ENCODE results near the gene RAPSN. TPM values are rescaled to one million over a fixed set of nuclear protein-coding genes. Genes with fewer than 3 reads are reported as not detected.
A peak's percentile ranks its signal among the peaks of the same experiment; 100 is the strongest.

Gene RAPSN
- total RNA-seq, 2 experiments from 2014 or later = not detected

DNA sequence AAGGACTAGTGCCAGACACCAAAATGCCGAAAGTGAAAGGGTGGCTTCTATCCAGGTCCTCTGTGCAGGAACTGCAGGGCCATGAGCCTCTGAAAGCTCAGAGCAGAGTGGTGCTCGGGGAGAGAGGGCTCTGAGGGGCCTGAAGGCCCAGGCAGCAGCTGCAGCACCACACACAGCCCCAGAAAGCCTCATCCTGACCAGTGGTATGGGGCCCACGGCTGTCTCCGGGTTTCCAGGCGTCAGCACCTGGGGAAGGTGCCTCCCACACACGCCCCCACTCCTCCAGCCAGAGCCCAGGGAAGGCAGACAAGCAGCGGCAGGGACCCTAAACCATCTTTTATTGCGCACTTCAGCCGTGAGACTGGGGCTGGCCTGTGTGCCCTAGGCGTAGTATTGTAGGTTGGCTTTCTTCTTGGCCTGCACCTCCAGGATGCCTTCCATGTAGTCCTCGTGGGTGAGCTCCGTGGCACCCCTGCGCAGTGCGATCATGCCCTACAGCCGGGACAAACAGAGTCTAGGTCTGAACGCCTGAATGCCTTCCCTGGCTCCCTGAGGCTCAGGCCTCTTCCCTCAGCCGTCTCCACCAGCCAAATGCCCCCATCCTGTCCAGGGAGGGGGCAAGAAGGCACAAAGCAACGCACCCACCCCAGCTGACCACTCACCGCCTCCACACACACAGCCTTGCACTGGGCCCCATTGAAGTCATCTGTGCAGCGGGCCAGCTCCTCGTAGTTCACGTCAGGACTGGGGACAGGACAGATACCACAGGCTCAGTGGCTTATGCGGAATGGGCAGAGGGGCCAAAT, 30.3 kb downstream of the RAPSN start:
- H3K9me2 ChIP-seq (ENCODE audit: insufficient read depth, low read length) = no peaks in the 10 kb centered on the region
- intact Hi-C loops (cut with micrococcal nuclease; ENCODE audit: unreplicated experiment) = no loop called here
- BruUV-seq (replicated peaks) = no TSS peak
- no peak overlapping the region for H2AFZ ChIP-seq (ENCODE audit: low read length)
- H3K27ac ChIP-seq (ENCODE audit: low read depth, low read length, poor library complexity, severe bottlenecking) = no peak overlapping the region
- H4K20me1 ChIP-seq (ENCODE audit: insufficient read depth, low read length) = no peaks in the 10 kb centered on the region
- H3K36me3 ChIP-seq (ENCODE audit: insufficient read depth, low read length) = peaks cover 85% of the 10 kb centered on the region
- H3K9me3 ChIP-seq (ENCODE audit: low read length) = no peaks in the 10 kb centered on the region
- POLR2A ChIA-PET = no interaction called here
- no peak overlapping the region for H3K4me2 ChIP-seq (ENCODE audit: low read length)
- DNase-seq (ENCODE audit: low spot score) = no peak
- no peak overlapping the region for H3K4me3 ChIP-seq (ENCODE audit: low read depth, low read length, poor library complexity, severe bottlenecking)
- H3K4me1 ChIP-seq (ENCODE audit: insufficient read depth, low read length, poor library complexity, severe bottlenecking) = no peaks in the 10 kb centered on the region
- CTCF ChIA-PET (ENCODE audit: unreplicated experiment) = no interaction called here
- TF ChIP-seq, protein P1, sequence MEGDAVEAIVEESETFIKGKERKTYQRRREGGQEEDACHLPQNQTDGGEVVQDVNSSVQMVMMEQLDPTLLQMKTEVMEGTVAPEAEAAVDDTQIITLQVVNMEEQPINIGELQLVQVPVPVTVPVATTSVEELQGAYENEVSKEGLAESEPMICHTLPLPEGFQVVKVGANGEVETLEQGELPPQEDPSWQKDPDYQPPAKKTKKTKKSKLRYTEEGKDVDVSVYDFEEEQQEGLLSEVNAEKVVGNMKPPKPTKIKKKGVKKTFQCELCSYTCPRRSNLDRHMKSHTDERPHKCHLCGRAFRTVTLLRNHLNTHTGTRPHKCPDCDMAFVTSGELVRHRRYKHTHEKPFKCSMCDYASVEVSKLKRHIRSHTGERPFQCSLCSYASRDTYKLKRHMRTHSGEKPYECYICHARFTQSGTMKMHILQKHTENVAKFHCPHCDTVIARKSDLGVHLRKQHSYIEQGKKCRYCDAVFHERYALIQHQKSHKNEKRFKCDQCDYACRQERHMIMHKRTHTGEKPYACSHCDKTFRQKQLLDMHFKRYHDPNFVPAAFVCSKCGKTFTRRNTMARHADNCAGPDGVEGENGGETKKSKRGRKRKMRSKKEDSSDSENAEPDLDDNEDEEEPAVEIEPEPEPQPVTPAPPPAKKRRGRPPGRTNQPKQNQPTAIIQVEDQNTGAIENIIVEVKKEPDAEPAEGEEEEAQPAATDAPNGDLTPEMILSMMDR (conservative IDR thresholded peaks at IDR 0.05; ENCODE audit: low read length) = no peak
- TF ChIP-seq EZH2phosphoT487 (IDR thresholded peaks at IDR 0.05; ENCODE audit: borderline replicate concordance, low read depth, low read length) = no peak
- no peaks in the 10 kb centered on the region; the same call in 1 of the 2 replicates for H3K79me2 ChIP-seq (ENCODE audit: insufficient read depth, low read depth, low read length)

DNA sequence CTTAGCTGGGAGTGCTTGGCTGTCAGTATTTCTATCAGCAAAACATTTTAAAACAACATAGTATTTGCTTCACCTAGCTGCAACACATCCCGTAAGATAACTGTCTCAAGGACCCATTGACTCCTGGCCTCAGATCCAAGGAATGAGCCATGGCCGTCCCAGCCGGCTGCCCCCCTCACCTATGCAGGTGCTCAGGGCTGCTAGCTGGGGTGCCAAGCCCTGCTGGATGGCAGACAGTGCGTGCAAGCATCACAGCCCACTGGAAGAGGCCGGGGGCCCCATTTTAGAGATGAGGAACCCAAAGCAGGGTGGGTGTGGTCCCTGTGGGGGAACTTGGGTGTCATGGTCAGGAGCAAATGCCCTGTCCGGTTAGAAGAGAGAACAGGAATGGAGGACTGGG, 31.2 kb downstream of the RAPSN start:
- no peak for DNase-seq (ENCODE audit: low spot score)
- no peak for TF ChIP-seq EZH2phosphoT487 (IDR thresholded peaks at IDR 0.05; ENCODE audit: borderline replicate concordance, low read depth, low read length)
- TF ChIP-seq, protein P1 (conservative IDR thresholded peaks at IDR 0.05; ENCODE audit: low read length) = no peak
- H3K79me2 ChIP-seq (ENCODE audit: insufficient read depth, low read depth, low read length) = no peaks in the 10 kb centered on the region
- ChIA-PET CTCF (ENCODE audit: unreplicated experiment) (no interaction called here), POLR2A (interaction anchor here (1.2 kb wide), 1 partner anchor 158 kb away, joined by 3 read pairs; no protein-coding TSS in a partner anchor)
- no TSS peak for BruUV-seq (replicated peaks)
- no peaks in the 10 kb centered on the region for H4K20me1 ChIP-seq (ENCODE audit: insufficient read depth, low read length)
- H3K9me3 ChIP-seq (ENCODE audit: low read length) = no peaks in the 10 kb centered on the region
- intact Hi-C loops (cut with micrococcal nuclease; ENCODE audit: unreplicated experiment) = no loop called here
- no peaks in the 10 kb centered on the region for H3K9me2 ChIP-seq (ENCODE audit: insufficient read depth, low read length)
- H3K36me3 ChIP-seq (ENCODE audit: insufficient read depth, low read length) = peaks cover 81% of the 10 kb centered on the region
- H3K27ac ChIP-seq (ENCODE audit: low read depth, low read length, poor library complexity, severe bottlenecking) = no peak overlapping the region
- no peaks in the 10 kb centered on the region for H3K4me1 ChIP-seq (ENCODE audit: insufficient read depth, low read length, poor library complexity, severe bottlenecking)
- no peak overlapping the region for H3K4me3 ChIP-seq (ENCODE audit: low read depth, low read length, poor library complexity, severe bottlenecking)
- H3K4me2 ChIP-seq (ENCODE audit: low read length) = no peak overlapping the region
- no peak overlapping the region for H2AFZ ChIP-seq (ENCODE audit: low read length)

DNA sequence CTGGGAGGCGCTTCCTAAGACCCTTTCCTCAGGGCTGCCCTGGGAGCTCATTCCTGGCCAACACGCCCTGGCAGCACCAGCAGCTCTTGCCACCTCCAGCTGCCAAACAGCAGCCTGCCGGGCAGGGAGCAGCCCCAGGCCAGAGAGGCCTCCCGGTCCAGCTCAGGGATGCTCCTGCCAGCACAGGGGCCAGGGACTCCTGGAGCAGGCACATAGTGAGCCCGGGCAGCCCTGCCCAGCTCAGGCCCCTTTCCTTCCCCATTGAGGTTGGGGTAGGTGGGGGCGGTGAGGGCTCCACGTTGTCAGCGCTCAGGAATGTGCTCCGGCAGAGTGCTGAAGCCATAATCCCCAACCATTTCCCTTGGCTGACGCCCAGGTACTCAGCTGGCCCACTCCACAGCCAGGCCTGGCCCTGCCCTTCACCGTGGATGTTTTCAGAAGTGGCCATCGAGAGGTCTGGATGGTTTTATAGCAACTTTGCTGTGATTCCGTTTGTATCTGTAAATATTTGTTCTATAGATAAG, 32.9 kb downstream of the RAPSN start:
- H3K79me2 ChIP-seq (ENCODE audit: insufficient read depth, low read depth, low read length) = no peaks in the 10 kb centered on the region
- BruUV-seq (replicated peaks) = TSS peak; percentile 39
- CTCF ChIA-PET (ENCODE audit: unreplicated experiment) = no interaction called here
- H3K36me3 ChIP-seq (ENCODE audit: insufficient read depth, low read length) = peaks cover 65% of the 10 kb centered on the region
- POLR2A ChIA-PET = interaction anchor here (0.6 kb wide), 1 partner anchor 41 kb away, joined by 3 read pairs; no protein-coding TSS in a partner anchor
- TF ChIP-seq, protein P1 (conservative IDR thresholded peaks at IDR 0.05; ENCODE audit: low read length) = no peak
- TF ChIP-seq EZH2phosphoT487 (IDR thresholded peaks at IDR 0.05; ENCODE audit: borderline replicate concordance, low read depth, low read length) = no peak
- no peaks in the 10 kb centered on the region for H3K4me1 ChIP-seq (ENCODE audit: insufficient read depth, low read length, poor library complexity, severe bottlenecking)
- no peak overlapping the region for H3K27ac ChIP-seq (ENCODE audit: low read depth, low read length, poor library complexity, severe bottlenecking)
- H3K9me2 ChIP-seq (ENCODE audit: insufficient read depth, low read length) = no peaks in the 10 kb centered on the region
- H4K20me1 ChIP-seq (ENCODE audit: insufficient read depth, low read length) = no peaks in the 10 kb centered on the region
- no peak overlapping the region for H3K4me2 ChIP-seq (ENCODE audit: low read length)
- H2AFZ ChIP-seq (ENCODE audit: low read length) = no peak overlapping the region
- no peak overlapping the region for H3K4me3 ChIP-seq (ENCODE audit: low read depth, low read length, poor library complexity, severe bottlenecking)
- no peak for DNase-seq (ENCODE audit: low spot score)
- no peaks in the 10 kb centered on the region for H3K9me3 ChIP-seq (ENCODE audit: low read length)
- intact Hi-C loops (cut with micrococcal nuclease; ENCODE audit: unreplicated experiment) = no loop called here
